ENCODE measurements around the gene PRSS48.

Gene PRSS48

DNA sequence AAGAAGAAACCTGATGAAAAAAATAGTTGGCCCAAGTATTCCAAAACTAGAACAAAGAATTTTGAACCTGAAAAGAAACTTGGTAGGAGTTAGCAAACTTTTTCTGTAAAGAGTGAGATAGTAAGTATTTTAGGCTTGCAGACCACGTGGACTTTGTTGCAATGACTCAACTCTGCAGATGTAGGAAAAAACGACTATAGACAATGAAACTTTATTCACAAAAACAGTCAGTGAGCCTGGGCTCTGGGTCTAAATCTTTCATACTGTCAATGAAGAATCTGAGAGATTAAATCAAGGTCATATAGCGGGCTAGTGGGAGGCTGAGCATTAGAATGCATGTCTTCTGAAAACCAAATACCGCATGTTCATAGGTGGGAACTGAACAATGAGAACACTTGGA is 25.5 kb downstream of the PRSS48 start:
- Histone ChIP-seq H3K4me1 (ENCODE audit: low read length) (peaks cover 20% of the 10 kb centered on the region), H4K20me1 (ENCODE audit: insufficient read depth, low read length) (no peaks in the 10 kb centered on the region), H3K27me3 (replicated peaks; ENCODE audit: insufficient read depth, low read length) (no peaks in the 10 kb centered on the region), H3K9me3 (replicated peaks; ENCODE audit: insufficient read depth, low read length) (no peaks in the 10 kb centered on the region), H3K27ac (ENCODE audit: low read length) (no peak overlapping the region), H3K79me2 (ENCODE audit: low read length) (no peaks in the 10 kb centered on the region), H3K36me3 (replicated peaks; ENCODE audit: insufficient read depth, low read length) (no peaks in the 10 kb centered on the region), H3K9me2 (replicated peaks; ENCODE audit: insufficient read depth, low read length) (no peaks in the 10 kb centered on the region), H3F3A (ENCODE audit: insufficient read depth, low read length) (peaks cover 14% of the 10 kb centered on the region), H2AFZ (ENCODE audit: low read length) (no peak overlapping the region), H3K4me3 (ENCODE audit: low read length) (no peak overlapping the region), H3K9ac (ENCODE audit: low read length) (no peak overlapping the region), H3K4me2 (ENCODE audit: low read depth, low read length) (no peak overlapping the region)
- no peak for DNase-seq
- TF ChIP-seq, protein P1, sequence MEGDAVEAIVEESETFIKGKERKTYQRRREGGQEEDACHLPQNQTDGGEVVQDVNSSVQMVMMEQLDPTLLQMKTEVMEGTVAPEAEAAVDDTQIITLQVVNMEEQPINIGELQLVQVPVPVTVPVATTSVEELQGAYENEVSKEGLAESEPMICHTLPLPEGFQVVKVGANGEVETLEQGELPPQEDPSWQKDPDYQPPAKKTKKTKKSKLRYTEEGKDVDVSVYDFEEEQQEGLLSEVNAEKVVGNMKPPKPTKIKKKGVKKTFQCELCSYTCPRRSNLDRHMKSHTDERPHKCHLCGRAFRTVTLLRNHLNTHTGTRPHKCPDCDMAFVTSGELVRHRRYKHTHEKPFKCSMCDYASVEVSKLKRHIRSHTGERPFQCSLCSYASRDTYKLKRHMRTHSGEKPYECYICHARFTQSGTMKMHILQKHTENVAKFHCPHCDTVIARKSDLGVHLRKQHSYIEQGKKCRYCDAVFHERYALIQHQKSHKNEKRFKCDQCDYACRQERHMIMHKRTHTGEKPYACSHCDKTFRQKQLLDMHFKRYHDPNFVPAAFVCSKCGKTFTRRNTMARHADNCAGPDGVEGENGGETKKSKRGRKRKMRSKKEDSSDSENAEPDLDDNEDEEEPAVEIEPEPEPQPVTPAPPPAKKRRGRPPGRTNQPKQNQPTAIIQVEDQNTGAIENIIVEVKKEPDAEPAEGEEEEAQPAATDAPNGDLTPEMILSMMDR (IDR thresholded peaks at IDR 0.05; ENCODE audit: low read length), result no peak
- TF ChIP-seq EZH2 (optimal IDR thresholded peaks at IDR 0.05; ENCODE audit: low read depth, low read length), result no peak
- no peak for TF ChIP-seq EZH2phosphoT487 (IDR thresholded peaks at IDR 0.05; ENCODE audit: low read length)

DNA sequence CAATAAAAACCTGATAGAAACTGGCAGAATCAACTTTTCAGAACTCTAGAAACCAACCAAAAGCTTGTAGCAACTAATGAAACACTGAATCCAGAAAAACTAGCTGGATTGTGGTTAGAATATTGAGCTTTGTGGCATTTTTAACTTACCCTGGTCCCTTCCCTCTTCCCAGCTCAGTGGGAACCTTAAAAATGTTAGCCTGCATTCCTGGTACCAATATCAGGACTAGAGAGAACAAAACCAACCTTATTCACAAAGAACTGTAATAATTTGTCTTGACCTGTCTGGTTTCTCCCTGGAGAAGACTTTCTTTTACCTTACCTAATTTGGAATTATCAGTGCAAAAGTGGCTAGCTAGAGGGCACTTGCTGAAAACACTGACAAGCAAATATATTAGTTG is 27.3 kb downstream of the PRSS48 start:
- no peaks in the 10 kb centered on the region for H3K9me2 ChIP-seq (replicated peaks; ENCODE audit: insufficient read depth, low read length)
- H3K4me3 ChIP-seq (ENCODE audit: low read length), result peak overlapping the region; percentile 8; the same call in 1 of the 2 replicates
- peaks cover 20% of the 10 kb centered on the region for H3K4me1 ChIP-seq (ENCODE audit: low read length)
- H4K20me1 ChIP-seq (ENCODE audit: insufficient read depth, low read length), result no peaks in the 10 kb centered on the region
- no peaks in the 10 kb centered on the region for H3K79me2 ChIP-seq (ENCODE audit: low read length)
- no peaks in the 10 kb centered on the region for H3K9me3 ChIP-seq (replicated peaks; ENCODE audit: insufficient read depth, low read length)
- no peak for TF ChIP-seq EZH2 (optimal IDR thresholded peaks at IDR 0.05; ENCODE audit: low read depth, low read length)
- TF ChIP-seq EZH2phosphoT487 (IDR thresholded peaks at IDR 0.05; ENCODE audit: low read length), result no peak
- TF ChIP-seq, protein P1 (IDR thresholded peaks at IDR 0.05; ENCODE audit: low read length), result no peak
- H3K36me3 ChIP-seq (replicated peaks; ENCODE audit: insufficient read depth, low read length), result no peaks in the 10 kb centered on the region
- no peak for DNase-seq
- H2AFZ ChIP-seq (ENCODE audit: low read length), result peak overlapping the region; percentile 29
- peak overlapping the region; percentile 40 for H3K4me2 ChIP-seq (ENCODE audit: low read depth, low read length)
- peak overlapping the region; percentile 52 for H3K9ac ChIP-seq (ENCODE audit: low read length)
- peaks cover 14% of the 10 kb centered on the region for H3F3A ChIP-seq (ENCODE audit: insufficient read depth, low read length)
- H3K27me3 ChIP-seq (replicated peaks; ENCODE audit: insufficient read depth, low read length), result no peaks in the 10 kb centered on the region
- H3K27ac ChIP-seq (ENCODE audit: low read length), result peak overlapping the region; percentile 79

DNA sequence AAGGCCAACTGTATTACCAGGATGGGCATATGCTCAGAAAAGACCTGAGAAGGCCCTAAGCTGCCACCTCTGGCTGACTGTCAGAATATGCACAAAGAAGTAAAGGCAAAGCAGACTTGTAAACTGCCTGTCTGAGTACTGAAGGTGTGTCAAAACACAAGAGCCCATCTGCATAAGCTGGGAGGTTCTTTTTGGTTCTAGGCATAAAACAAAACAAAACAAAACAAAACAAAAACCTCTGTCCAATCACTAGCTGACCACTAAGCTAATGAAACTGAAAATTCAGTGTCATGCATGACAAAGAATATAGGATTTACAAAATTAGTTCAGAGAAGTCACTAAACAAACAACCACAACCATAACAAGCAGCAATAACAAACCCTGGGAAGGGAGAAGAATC is 27.8 kb downstream of the PRSS48 start:
- no peaks in the 10 kb centered on the region for H4K20me1 ChIP-seq (ENCODE audit: insufficient read depth, low read length)
- TF ChIP-seq, protein P1 (IDR thresholded peaks at IDR 0.05; ENCODE audit: low read length), result peak; percentile 37; the same call in 1 of the 2 replicates
- no peak for TF ChIP-seq EZH2phosphoT487 (IDR thresholded peaks at IDR 0.05; ENCODE audit: low read length)
- TF ChIP-seq EZH2 (optimal IDR thresholded peaks at IDR 0.05; ENCODE audit: low read depth, low read length), result no peak
- no peaks in the 10 kb centered on the region for H3K79me2 ChIP-seq (ENCODE audit: low read length)
- peaks cover 14% of the 10 kb centered on the region for H3F3A ChIP-seq (ENCODE audit: insufficient read depth, low read length)
- H3K4me2 ChIP-seq (ENCODE audit: low read depth, low read length), result peak overlapping the region; percentile 40; the same call in 1 of the 2 replicates
- peak; percentile 89 for DNase-seq
- H3K36me3 ChIP-seq (replicated peaks; ENCODE audit: insufficient read depth, low read length), result no peaks in the 10 kb centered on the region
- H3K9me2 ChIP-seq (replicated peaks; ENCODE audit: insufficient read depth, low read length), result no peaks in the 10 kb centered on the region
- H3K27me3 ChIP-seq (replicated peaks; ENCODE audit: insufficient read depth, low read length), result no peaks in the 10 kb centered on the region
- no peaks in the 10 kb centered on the region for H3K9me3 ChIP-seq (replicated peaks; ENCODE audit: insufficient read depth, low read length)
- H3K4me3 ChIP-seq (ENCODE audit: low read length), result no peak overlapping the region
- peak overlapping the region; percentile 29; the same call in 1 of the 2 replicates for H2AFZ ChIP-seq (ENCODE audit: low read length)
- H3K27ac ChIP-seq (ENCODE audit: low read length), result peak overlapping the region; percentile 79
- H3K9ac ChIP-seq (ENCODE audit: low read length), result peak overlapping the region; percentile 52; the same call in 1 of the 2 replicates
- peaks cover 20% of the 10 kb centered on the region for H3K4me1 ChIP-seq (ENCODE audit: low read length)

Data from MM.1S (cell line).